Measurements from ENCODE around the gene PAWR.

DNA sequence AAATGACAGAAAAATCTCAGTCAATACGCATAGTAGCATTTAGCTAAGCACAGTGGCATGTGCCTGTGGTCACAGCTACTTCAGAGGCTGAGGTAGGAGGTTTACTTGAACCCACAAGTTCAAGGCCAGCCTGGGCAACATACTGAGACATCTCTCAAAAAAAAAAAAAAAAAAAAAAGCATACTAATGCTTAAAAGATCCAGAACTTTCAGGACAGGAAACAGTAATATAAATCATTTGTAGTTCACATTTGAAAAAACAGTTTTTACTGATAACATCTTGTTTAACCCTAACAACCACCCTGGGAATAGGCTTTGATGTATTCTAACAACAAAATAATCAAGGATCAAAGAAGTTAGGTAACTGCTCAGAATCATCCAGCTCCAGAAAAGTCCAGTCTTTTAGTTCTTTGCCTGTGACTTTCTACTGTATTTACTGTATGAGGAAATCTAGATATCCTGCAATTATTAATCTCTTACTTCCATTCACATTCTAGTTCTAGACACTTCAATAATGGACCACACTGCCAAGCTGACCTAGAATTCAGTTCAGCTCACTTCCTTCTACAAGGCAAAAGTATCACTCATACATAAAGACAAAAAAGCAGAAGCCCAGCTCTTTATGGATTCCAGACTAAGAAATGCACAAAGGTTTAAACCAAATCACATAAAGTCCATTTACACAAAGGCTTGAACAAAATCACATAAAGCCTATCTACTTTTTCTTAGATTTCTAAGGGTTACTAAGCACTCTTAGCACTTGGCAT, 28.5 kb downstream of the PAWR start:
- TF ChIP-seq, protein P1, sequence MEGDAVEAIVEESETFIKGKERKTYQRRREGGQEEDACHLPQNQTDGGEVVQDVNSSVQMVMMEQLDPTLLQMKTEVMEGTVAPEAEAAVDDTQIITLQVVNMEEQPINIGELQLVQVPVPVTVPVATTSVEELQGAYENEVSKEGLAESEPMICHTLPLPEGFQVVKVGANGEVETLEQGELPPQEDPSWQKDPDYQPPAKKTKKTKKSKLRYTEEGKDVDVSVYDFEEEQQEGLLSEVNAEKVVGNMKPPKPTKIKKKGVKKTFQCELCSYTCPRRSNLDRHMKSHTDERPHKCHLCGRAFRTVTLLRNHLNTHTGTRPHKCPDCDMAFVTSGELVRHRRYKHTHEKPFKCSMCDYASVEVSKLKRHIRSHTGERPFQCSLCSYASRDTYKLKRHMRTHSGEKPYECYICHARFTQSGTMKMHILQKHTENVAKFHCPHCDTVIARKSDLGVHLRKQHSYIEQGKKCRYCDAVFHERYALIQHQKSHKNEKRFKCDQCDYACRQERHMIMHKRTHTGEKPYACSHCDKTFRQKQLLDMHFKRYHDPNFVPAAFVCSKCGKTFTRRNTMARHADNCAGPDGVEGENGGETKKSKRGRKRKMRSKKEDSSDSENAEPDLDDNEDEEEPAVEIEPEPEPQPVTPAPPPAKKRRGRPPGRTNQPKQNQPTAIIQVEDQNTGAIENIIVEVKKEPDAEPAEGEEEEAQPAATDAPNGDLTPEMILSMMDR (IDR thresholded peaks at IDR 0.05 in 2 of 3, conservative IDR thresholded peaks at IDR 0.05 in 1 of 3; ENCODE audit: insufficient read depth in 2 of 3, low read depth in 1 of 3, low read length in 3 of 3), result no peak
- TF ChIP-seq, protein P2, sequence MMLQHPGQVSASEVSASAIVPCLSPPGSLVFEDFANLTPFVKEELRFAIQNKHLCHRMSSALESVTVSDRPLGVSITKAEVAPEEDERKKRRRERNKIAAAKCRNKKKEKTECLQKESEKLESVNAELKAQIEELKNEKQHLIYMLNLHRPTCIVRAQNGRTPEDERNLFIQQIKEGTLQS (IDR thresholded peaks at IDR 0.05), result no peak
- TF ChIP-seq, protein P2 (CRISPR knock-in tag; conservative IDR thresholded peaks at IDR 0.05), result no peak
- TF ChIP-seq, protein P3, sequence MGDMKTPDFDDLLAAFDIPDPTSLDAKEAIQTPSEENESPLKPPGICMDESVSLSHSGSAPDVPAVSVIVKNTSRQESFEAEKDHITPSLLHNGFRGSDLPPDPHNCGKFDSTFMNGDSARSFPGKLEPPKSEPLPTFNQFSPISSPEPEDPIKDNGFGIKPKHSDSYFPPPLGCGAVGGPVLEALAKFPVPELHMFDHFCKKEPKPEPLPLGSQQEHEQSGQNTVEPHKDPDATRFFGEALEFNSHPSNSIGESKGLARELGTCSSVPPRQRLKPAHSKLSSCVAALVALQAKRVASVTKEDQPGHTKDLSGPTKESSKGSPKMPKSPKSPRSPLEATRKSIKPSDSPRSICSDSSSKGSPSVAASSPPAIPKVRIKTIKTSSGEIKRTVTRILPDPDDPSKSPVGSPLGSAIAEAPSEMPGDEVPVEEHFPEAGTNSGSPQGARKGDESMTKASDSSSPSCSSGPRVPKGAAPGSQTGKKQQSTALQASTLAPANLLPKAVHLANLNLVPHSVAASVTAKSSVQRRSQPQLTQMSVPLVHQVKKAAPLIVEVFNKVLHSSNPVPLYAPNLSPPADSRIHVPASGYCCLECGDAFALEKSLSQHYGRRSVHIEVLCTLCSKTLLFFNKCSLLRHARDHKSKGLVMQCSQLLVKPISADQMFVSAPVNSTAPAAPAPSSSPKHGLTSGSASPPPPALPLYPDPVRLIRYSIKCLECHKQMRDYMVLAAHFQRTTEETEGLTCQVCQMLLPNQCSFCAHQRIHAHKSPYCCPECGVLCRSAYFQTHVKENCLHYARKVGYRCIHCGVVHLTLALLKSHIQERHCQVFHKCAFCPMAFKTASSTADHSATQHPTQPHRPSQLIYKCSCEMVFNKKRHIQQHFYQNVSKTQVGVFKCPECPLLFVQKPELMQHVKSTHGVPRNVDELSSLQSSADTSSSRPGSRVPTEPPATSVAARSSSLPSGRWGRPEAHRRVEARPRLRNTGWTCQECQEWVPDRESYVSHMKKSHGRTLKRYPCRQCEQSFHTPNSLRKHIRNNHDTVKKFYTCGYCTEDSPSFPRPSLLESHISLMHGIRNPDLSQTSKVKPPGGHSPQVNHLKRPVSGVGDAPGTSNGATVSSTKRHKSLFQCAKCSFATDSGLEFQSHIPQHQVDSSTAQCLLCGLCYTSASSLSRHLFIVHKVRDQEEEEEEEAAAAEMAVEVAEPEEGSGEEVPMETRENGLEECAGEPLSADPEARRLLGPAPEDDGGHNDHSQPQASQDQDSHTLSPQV (IDR thresholded peaks at IDR 0.05), result no peak

Data from K562 (cell line).